Effector CD4-positive, alpha-beta T cell (primary cell): ENCODE data around the gene RNF8.
"Not testable (repeated sequence)": the region's sequence is repeated elsewhere in the genome, so short reads cannot be mapped to it uniquely, and the experiment has no call there.

ENCODE experiments used
- DNase-seq: peaks from one replicate; pipeline ENCODE4 v3.0.0-alpha.2; 2020

RNF8 gene

DNA sequence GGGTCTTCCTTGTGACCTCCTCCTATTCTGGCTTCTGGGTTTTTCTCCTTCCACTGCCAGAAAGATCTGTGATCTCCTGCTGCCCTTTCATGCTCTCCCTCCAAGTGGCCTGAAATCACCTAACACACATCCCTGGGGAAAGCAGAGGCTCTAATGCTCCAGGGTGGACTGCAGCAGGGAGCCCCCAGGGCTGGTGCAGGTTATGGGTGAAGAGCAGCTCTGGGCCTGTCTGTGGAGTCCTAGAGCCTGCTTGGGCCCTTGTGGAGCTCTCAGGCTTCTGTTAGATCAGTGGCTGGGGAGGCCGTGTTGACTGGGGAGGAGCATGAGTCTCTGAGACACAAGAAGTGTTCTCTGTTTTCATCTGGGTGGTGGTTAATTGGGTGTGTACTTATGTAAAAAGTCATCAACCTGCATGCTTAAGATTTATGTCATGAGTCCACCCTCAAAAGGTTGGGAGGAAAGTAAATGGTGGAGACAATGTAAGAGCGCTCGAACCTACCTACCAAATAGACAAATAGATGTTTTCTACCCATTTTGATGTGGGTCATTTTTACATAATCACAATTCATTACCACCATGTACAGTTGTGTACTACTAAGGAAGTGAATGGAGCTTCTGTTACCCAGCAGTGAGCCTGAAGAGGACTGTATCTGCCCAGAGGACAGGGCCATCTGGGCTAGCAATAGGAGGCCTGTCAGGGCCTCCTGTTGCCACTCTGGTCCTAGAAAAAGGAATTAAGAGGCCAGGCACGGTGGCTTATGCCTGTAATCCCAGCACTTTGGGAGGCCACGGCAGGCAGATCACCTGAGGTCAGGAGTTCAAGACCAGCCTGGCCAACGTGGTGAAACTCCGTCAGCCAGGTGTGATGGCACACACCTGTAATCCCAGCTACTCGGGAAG lies 32.0 kb upstream of the RNF8 start:
- no peak for DNase-seq

- DNase-seq = no peak
These were observed 30.2 kb upstream of the RNF8 start for GRCh38 chr6:37323580-37323979.

DNA sequence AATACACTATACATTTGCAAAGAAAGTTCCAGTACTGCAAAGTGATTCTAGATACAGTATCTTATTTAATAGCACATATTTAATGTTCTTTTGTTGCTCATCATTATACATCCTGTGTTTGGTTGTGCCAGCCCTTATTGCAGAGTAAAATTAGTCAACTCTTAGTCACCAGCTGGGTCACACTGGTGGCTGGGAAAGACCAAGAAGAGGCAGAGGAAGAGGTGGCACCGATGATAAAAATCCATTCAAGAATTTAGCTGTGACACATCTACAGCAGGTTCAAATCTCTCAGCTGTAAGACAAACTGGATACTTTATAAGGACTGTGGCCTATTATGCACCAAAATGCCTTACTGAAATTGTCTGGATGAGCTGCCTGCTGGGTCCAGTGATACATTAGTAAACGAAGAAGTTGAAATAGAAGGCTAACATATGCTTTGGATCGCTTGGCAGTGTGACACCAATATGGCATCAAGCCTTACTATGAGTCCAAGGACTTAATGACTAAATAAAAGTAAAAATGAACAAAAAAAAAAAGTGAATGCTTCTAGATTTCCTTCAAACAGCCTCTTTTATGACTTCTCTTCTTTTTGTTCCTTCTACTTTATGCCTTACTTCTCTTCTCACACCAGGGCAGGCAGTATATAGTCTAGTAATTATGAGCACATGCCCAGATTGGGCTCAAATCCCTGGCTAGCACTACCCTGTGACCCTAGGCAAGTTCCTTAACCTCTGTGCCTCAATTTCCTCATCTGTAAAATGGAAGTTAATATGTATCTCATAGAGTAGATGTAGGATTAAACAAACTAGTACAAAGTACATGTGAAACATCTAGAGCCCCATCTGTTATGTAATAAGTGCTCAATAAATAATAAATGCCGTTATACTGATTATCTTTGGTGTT lies 29.4 kb upstream of the RNF8 start:
- DNase-seq = no peak

DNA sequence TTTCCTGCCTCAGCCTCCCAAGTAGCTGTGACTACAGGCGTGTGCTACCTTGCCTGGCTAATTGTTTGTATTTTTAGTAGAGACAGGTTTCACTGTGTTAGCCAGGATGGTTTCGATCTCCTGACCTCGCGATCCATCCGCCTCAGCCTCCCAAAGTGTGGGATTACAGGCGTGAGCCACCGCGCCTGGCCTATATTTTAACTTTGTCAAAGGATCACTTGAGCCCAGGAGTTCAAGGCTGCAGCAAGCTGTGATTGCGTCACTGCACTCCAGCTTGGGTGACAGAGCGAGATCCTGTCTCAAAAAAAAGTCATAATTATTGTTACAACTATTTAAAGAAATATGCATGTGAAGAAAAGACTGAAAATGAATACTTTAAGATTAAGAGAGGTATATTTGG lies 23.4 kb upstream of the RNF8 start:
- DNase-seq = not testable (repeated sequence)

DNA sequence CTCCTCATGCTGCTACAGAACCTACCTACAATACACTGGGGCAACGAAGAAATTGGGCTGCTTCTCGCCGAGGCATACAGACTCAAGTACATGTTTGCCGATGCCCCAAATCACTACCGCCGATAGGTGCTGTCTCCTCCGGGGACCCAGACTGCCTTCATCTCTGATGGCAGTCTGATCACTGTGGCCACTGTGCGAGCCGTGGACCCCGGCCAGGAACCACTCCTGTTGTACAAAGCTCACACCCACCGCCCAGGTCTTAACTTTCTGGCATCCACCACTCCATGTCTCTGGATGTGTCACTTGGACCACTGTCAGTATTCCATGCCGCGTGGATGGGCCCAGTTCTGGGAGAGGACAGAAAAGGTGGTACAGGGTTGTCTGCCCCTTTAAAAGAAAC lies 22.7 kb upstream of the RNF8 start:
- no peak for DNase-seq

DNA sequence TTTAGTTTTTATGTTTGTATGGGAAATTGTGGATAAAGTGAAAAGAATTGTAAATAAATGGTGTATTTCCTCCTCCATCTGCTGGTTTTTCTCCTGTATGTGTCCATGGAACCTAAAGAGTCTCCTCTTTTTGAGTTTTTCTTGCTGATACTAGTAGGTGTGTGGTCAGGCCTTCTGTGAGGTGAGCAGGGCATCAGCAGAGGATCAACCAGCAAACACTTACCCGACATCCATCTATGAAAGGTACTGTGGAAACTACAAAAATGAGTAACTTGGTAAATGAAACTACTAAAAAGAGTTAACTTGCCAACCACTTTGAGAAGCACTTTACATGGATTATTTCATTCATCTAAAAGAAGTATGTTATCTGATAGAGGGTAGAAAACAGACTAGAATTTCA lies 20.9 kb upstream of the RNF8 start:
- no peak for DNase-seq

DNA sequence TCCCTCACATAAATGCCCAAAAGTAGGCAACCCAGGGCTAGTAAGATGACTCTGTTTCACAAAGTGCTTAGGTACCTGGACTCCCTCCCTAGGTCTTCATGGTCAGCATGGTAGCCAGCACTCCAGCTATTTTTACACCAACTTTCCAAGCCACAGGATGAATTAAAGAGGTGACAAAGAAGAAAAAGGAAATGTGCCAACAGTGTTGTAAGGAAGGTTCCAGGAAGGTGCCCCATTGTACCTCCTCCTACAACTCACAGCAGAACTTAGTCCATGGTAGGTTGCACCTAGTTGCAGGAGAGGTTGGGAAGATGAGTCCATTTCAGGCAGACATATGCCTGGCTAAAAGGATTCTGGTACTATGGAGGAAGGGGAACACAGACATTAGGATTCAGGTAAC lies 19.7 kb upstream of the RNF8 start:
- DNase-seq = no peak

- not testable (repeated sequence) for DNase-seq
These were observed 15.5 kb upstream of the RNF8 start for GRCh38 chr6:37338317-37338716.

GRCh38 chr6:37338745-37339255 lies 15.0 kb upstream of the RNF8 start:
- DNase-seq = no peak

- DNase-seq = no peak
These were observed 13.8 kb upstream of the RNF8 start for GRCh38 chr6:37339741-37340638.

DNA sequence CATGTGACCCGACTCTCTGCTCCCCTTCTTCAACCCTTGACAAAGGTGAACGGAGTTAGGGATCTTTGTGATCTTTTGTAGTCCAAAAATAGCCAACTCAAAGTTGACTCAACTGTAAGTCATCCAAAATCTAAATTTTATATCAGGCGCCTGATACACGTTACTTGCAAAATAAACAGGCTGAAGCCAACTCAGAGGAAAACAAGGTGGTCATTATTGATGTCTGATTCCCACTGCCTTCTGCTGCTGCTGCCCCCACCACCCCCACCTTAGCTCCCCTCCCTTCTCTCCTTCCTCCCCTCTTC lies 13.2 kb upstream of the RNF8 start:
- DNase-seq = no peak

DNA sequence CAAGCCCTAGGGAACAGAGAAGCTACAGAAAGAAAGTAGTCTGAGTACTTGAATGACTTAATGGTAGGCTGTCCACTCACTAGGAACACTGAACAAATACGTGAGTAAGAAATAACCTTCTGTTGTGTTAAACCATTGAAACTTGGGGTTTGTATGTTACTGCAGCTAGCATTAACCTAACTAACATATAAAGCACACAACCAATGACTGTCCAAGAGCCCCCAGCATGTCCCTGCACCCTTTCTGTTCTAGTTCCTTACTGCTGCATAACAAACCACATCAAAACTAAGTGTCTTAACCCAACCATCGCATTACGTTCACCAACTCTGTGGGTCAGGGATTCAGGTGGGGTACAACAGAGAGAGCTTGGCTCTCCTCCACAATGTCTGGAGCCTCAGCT lies 10.5 kb upstream of the RNF8 start:
- DNase-seq = no peak

- no peak for DNase-seq
These were observed 9.5 kb upstream of the RNF8 start for GRCh38 chr6:37344308-37344707.

- not testable (repeated sequence) for DNase-seq
These were observed 8.0 kb upstream of the RNF8 start for GRCh38 chr6:37345804-37346203.

DNA sequence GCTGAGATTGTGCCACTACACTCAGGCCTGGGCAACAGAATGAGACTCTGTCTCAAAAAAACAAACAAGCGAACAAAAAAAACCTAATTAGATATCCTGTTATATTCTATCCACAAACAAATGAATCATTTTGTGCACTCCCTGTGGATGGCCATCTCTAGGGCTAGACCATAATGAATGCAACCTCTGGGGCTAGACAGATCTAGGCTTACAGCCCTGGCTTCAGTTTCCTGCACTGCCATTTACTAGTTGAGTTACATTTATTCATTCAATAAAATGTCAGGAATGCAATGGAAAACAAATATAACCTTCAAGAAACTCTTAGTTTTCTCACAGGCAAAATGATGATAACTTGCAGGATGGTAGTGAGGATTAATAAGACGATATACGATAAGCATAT lies 6.6 kb upstream of the RNF8 start:
- DNase-seq = no peak

- DNase-seq = no peak
These were observed 6.1 kb upstream of the RNF8 start for GRCh38 chr6:37347670-37348111.

DNA sequence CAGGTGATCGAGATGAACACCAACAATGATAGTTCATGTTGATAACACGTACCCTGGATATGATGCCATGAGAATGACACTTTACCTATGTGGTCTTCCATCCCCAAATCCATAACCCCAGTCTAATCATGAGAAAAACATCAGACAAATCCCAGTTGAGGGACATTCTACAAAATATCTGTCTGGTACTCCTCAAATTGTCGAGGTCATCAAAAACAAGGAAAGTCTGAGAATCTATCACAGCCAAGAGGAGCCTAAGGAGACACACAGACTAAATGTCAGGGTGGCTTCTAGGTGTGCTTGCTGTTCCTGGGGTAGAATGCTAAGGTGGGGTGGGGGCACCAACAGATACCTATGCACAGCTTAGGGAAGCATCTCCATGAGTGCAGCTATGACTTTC lies 2.8 kb upstream of the RNF8 start:
- no peak for DNase-seq

GRCh38 chr6:37352384-37352783 lies 1.4 kb upstream of the RNF8 start:
- DNase-seq = no peak

- no peak for DNase-seq
These were observed 972 bp downstream of the RNF8 start for GRCh38 chr6:37354526-37355384.

GRCh38 chr6:37357288-37357687 lies 3.5 kb downstream of the RNF8 start:
- DNase-seq = no peak

- no peak for DNase-seq
These were observed 4.1 kb downstream of the RNF8 start for GRCh38 chr6:37357860-37358259.

GRCh38 chr6:37359039-37359438 lies 5.3 kb downstream of the RNF8 start:
- no peak for DNase-seq
